A549 (cell line): ENCODE data around the gene B4GALT1. TPM values are rescaled to one million over a fixed set of nuclear protein-coding genes. Genes with fewer than 3 reads are reported as not detected.
A peak's percentile ranks its signal among the peaks of the same experiment; 100 is the strongest.

ENCODE experiments used
- ATAC-seq, 2 experiments: fragments of 200-7000 bp in 1 of 2; fragments of >200 bp in 1 of 2; cut with Nextera tagmentation in 1 of 2; cut with Tn5 transposase in 1 of 2; 3 replicates each; pipeline versions ENCODE4 v1.8.0 to v1.9.1; 2018 to 2020; ENCODE audit warnings: mild to moderate bottlenecking in 1 of 2, moderate library complexity in 1 of 2
- CTCF ChIA-PET: fragments of 300-600 bp; sonication (Branson Sonifier 250); formaldehyde crosslinking; extraction: SDS; loops from one replicate; lab custom pipeline; 2021; ENCODE audit warnings: antibody characterized with exemption, inconsistent platforms; lab: Yijun Ruan, JAX
- POLR2A ChIA-PET: fragments of 350-600 bp; formaldehyde crosslinking; extraction: SDS; loops from one replicate; lab custom pipeline; 2021; ENCODE audit warnings: antibody characterized with exemption, inconsistent platforms; lab: Yijun Ruan, JAX
- DNase-seq, 2 experiments: peaks; one replicate each; pipeline versions ENCODE4 v3.0.0 to v3.0.0-alpha.2; 2011 to 2016; ENCODE audit warnings: low read depth in 1 of 2, low spot score in 1 of 2
- FAIRE-seq: peaks from 2 replicates; lab custom pipeline; 2011; peaks lifted over from hg19 to GRCh38; lab: Jason Lieb, UNC
- H3K27ac ChIP-seq, 2 experiments: fragments of >200 bp; sonication (Bioruptor Twin); formaldehyde crosslinking; 3 replicates each; pipeline ENCODE4 v1.5.1; 2016 to 2017
- H3K4me1 ChIP-seq: fragments of >200 bp; sonication (Bioruptor Twin); formaldehyde crosslinking; 3 replicates; pipeline ENCODE4 v1.6.1; 2016
- H3K4me2 ChIP-seq: fragments of >200 bp; sonication (Bioruptor Twin); formaldehyde crosslinking; 3 replicates; pipeline ENCODE4 v1.6.1; 2016
- H3K4me3 ChIP-seq: fragments of >200 bp; sonication (Bioruptor Twin); formaldehyde crosslinking; 3 replicates; pipeline ENCODE4 v1.5.1; 2016
- H3K9me3 ChIP-seq: fragments of >200 bp; sonication (Bioruptor Twin); formaldehyde crosslinking; 3 replicates; pipeline ENCODE4 v1.6.1; 2016
- CBX2 ChIP-seq: fragments of 200-600 bp; sonication (generic); IDR thresholded peaks from 2 replicates; pipeline ENCODE4 v1.6.1; 2016; ENCODE audit warnings: low read depth, mild to moderate bottlenecking, borderline replicate concordance
- EHMT2 ChIP-seq: fragments of 200-600 bp; sonication (generic); IDR thresholded peaks from 2 replicates; pipeline ENCODE4 v1.6.1; 2016; ENCODE audit warnings: antibody characterized with exemption, low read depth, mild to moderate bottlenecking, moderate library complexity
- JUNB ChIP-seq: fragments of >200 bp; sonication (Bioruptor Twin); formaldehyde crosslinking; IDR thresholded peaks from 2 replicates; pipeline ENCODE4 v1.6.1; 2016
- KDM1A ChIP-seq: fragments of 200-600 bp; sonication (generic); IDR thresholded peaks from 2 replicates; pipeline ENCODE4 v1.6.1; 2016; ENCODE audit warnings: low read depth, mild to moderate bottlenecking
- MAFK ChIP-seq: fragments of 450-650 bp; IDR thresholded peaks from 2 replicates; pipeline ENCODE4 v1.6.1; 2014; ENCODE audit not compliant: partially characterized antibody
- NPAS2 ChIP-seq: fragments of 250-450 bp; sonication (Bioruptor Pico); IDR thresholded peaks from 2 replicates; pipeline ENCODE4 v1.8.0; 2022; ENCODE audit warnings: mild to moderate bottlenecking, moderate library complexity, borderline replicate concordance
- POLR2AphosphoS2 ChIP-seq: conservative IDR thresholded peaks from 2 replicates; pipeline ENCODE4 v1.6.1; 2012; ENCODE audit warnings: low read length, improper control_type of control experiment, inconsistent platforms
- RAD21 ChIP-seq, 2 experiments: fragments of >200 bp in 1 of 2; sonication (Bioruptor Twin) in 1 of 2; formaldehyde crosslinking in 1 of 2; IDR thresholded peaks in 1 of 2; conservative IDR thresholded peaks in 1 of 2; 2 replicates in 1 of 2; 3 replicates in 1 of 2; pipeline ENCODE4 v1.6.1; 2012 to 2018; ENCODE audit warnings: inconsistent platforms in 1 of 2
- RARB ChIP-seq: fragments of 250-450 bp; sonication (Bioruptor Pico); IDR thresholded peaks from 2 replicates; pipeline ENCODE4 v1.8.0; 2021; ENCODE audit warnings: mild to moderate bottlenecking, moderate library complexity
- SREBF2 ChIP-seq: fragments of 450-650 bp; IDR thresholded peaks from 2 replicates; pipeline ENCODE4 v1.6.1; 2014; ENCODE audit warnings: mild to moderate bottlenecking, moderate library complexity
- TP53 ChIP-seq: fragments of 250-450 bp; sonication (Bioruptor Pico); IDR thresholded peaks from 2 replicates; pipeline ENCODE4 v1.5.0; 2021; ENCODE audit warnings: mild to moderate bottlenecking, moderate library complexity
- ZNF302 ChIP-seq: fragments of 250-450 bp; sonication (Bioruptor Pico); IDR thresholded peaks from 2 replicates; pipeline ENCODE4 v1.9.0; 2021; ENCODE audit warnings: inconsistent platforms, mild to moderate bottlenecking, moderate library complexity
- ZSCAN20 ChIP-seq: fragments of 250-450 bp; sonication (Bioruptor Pico); IDR thresholded peaks from 2 replicates; pipeline ENCODE4 v1.8.0; 2022; ENCODE audit warnings: mild to moderate bottlenecking, moderate library complexity
- WGBS: methylation state at CpG from one replicate; pipeline ENCODE4 v1.1.6; 2017; ENCODE audit errors: missing lambda C conversion rate; 5-methylcytosine and 5-hydroxymethylcytosine counted together
- polyA plus RNA-seq, 4 experiments: library from polyadenylated mRNA; depleted of rRNA in 3 of 4; stranded (reverse); fragments of >200 nt; fragmentation: RNase III in 1 of 4; extraction: RNeasy Plus Mini Kit Qiagen cat#74134 plus additional on column Dnase treatment in 1 of 4; gene quantifications; 2 replicates in 3 of 4; 3 replicates in 1 of 4; pipeline ENCODE4 v1.2.3, GENCODE V29; 2011 to 2017
- TF ChIP-seq, protein P1 (sequence below): IDR thresholded peaks from 2 replicates; pipeline ENCODE4 v1.6.1; 2012
- TF ChIP-seq, protein P2 (sequence below): fragments of 250-450 bp; sonication (Bioruptor Pico); IDR thresholded peaks from 2 replicates; pipeline ENCODE4 v1.5.0; 2021; ENCODE audit warnings: mild to moderate bottlenecking, moderate library complexity, borderline replicate concordance
- TF ChIP-seq, protein P3 (sequence below): fragments of 200-600 bp; sonication (generic); IDR thresholded peaks from 2 replicates; pipeline ENCODE4 v1.6.1; 2016; ENCODE audit warnings: antibody characterized with exemption, mild to moderate bottlenecking, moderate library complexity

The B4GALT1 gene
- polyA plus RNA-seq, 2 of the 4 experiments (the other 2 are of a cell fraction): 167 to 180 TPM

DNA sequence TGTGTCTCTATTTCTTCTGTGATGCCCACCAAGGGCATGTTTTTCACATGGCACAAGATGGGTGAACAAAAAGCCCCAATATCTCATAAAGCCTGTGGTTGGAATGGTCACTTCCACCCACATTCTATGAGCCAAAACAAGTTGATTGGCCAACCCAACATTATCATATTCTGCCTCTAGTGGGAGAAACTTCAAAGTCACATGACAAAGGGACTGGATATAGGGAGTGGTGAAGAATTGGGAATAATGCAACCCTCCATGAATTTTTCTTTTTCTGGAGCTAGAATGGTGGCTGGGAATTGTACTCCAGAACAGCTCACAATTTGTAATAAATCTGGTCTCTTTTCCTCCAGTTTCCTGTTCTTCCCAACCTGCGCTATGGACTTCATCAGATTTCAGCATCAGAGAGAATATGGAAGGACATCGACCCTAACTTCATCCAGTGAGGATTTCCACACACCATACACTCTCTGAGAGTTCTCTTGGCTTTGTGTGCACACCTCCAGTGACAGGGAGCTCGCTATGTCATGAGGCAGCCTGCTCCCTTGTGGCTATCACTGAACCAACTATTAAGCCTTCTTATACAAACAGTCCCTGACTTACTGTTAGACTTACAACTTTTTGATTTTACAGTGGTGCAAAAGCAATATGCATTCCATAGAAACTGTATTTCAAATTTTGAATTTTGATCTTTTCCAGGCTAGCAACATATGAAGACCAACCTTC is 12.0 kb upstream of the B4GALT1 start:
- Histone ChIP-seq H3K4me2 (no peak overlapping the region), H3K4me3 (no peak overlapping the region), H3K9me3 (no peaks in the 10 kb centered on the region)
- ChIA-PET CTCF (interaction anchor here (0.8 to 1.9 kb wide), 9 partner anchors 8 to 134 kb away, joined by 3 to 10 read pairs (median 4); no protein-coding TSS in a partner anchor), POLR2A (interaction anchor here (0.8 kb wide), 1 partner anchor 154 kb away, joined by 3 read pairs; the partner anchor contains the start of gene DNAJA1)
- DNase-seq (no peak), FAIRE-seq (no peak)
- TF ChIP-seq POLR2AphosphoS2 (no peak), RARB (CRISPR knock-in tag) (no peak), KDM1A (no peak), TP53 (CRISPR knock-in tag) (no peak), NPAS2 (no peak), RAD21 (conservative IDR thresholded peaks at IDR 0.05 in 1 of 2, IDR thresholded peaks at IDR 0.05 in 1 of 2) (no peak), CBX2 (no peak), ZSCAN20 (CRISPR knock-in tag) (no peak), SREBF2 (no peak)
- TF ChIP-seq, protein P1, sequence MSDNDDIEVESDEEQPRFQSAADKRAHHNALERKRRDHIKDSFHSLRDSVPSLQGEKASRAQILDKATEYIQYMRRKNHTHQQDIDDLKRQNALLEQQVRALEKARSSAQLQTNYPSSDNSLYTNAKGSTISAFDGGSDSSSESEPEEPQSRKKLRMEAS: no peak
- TF ChIP-seq, protein P2, sequence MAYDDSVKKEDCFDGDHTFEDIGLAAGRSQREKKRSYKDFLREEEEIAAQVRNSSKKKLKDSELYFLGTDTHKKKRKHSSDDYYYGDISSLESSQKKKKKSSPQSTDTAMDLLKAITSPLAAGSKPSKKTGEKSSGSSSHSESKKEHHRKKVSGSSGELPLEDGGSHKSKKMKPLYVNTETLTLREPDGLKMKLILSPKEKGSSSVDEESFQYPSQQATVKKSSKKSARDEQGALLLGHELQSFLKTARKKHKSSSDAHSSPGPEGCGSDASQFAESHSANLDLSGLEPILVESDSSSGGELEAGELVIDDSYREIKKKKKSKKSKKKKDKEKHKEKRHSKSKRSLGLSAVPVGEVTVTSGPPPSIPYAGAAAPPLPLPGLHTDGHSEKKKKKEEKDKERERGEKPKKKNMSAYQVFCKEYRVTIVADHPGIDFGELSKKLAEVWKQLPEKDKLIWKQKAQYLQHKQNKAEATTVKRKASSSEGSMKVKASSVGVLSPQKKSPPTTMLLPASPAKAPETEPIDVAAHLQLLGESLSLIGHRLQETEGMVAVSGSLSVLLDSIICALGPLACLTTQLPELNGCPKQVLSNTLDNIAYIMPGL: no peak
- TF ChIP-seq, protein P3, sequence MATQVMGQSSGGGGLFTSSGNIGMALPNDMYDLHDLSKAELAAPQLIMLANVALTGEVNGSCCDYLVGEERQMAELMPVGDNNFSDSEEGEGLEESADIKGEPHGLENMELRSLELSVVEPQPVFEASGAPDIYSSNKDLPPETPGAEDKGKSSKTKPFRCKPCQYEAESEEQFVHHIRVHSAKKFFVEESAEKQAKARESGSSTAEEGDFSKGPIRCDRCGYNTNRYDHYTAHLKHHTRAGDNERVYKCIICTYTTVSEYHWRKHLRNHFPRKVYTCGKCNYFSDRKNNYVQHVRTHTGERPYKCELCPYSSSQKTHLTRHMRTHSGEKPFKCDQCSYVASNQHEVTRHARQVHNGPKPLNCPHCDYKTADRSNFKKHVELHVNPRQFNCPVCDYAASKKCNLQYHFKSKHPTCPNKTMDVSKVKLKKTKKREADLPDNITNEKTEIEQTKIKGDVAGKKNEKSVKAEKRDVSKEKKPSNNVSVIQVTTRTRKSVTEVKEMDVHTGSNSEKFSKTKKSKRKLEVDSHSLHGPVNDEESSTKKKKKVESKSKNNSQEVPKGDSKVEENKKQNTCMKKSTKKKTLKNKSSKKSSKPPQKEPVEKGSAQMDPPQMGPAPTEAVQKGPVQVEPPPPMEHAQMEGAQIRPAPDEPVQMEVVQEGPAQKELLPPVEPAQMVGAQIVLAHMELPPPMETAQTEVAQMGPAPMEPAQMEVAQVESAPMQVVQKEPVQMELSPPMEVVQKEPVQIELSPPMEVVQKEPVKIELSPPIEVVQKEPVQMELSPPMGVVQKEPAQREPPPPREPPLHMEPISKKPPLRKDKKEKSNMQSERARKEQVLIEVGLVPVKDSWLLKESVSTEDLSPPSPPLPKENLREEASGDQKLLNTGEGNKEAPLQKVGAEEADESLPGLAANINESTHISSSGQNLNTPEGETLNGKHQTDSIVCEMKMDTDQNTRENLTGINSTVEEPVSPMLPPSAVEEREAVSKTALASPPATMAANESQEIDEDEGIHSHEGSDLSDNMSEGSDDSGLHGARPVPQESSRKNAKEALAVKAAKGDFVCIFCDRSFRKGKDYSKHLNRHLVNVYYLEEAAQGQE: no peak
- TF ChIP-seq, all 56 proteins: peak for 0
- 76% methylated on average over 3 of the region's 3 CpGs for WGBS
- Histone ChIP-seq H3K27ac (no peak overlapping the region), H3K4me1 (0 out of 3 replicates have a peak, but pooled peaks cover 3% of the 10 kb centered on the region)
- ATAC-seq: peak; percentile 54 to 62; a peak in 5 of 6 replicates

DNA sequence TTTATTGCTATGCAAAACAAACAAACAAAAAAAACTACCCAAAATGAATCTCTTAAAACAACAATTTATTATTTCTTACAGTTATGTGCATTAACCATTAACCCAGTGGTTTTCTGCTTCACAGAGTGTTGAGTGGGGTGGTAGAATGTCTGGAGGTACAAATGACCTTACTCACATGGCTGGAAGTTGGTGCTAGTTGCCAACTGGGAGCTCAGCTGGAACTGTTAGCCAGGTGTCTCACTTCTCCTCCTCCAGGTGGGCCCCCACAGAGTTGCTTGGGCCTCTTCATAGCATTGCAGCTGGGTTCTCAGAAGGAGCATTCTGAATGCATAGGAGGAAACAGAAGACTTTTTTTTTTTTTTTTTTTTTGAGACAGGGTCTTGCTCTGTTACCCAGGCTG is 10.5 kb upstream of the B4GALT1 start:
- POLR2A ChIA-PET: no interaction called here
- Histone ChIP-seq H3K27ac (no peak overlapping the region), H3K9me3 (no peaks in the 10 kb centered on the region), H3K4me2 (no peak overlapping the region), H3K4me1 (peaks cover 10% of the 10 kb centered on the region), H3K4me3 (no peak overlapping the region)
- FAIRE-seq: no peak
- no peak for DNase-seq
- ATAC-seq: no peak
- no peak for TF ChIP-seq ZNF302 (CRISPR knock-in tag)
- no peak for TF ChIP-seq MAFK
- TF ChIP-seq, protein P1: no peak
- TF ChIP-seq TP53 (CRISPR knock-in tag): no peak
- no peak for TF ChIP-seq EHMT2
- TF ChIP-seq JUNB: no peak
- CTCF ChIA-PET: interaction anchor here (0.5 to 1.9 kb wide), 6 partner anchors 9 to 667 kb away, joined by 3 to 12 read pairs (median 4); no protein-coding TSS in a partner anchor
